Measurements from ENCODE around the gene HCN3. TPM values are rescaled to one million over a fixed set of nuclear protein-coding genes. Genes with fewer than 3 reads are reported as not detected.
A peak's percentile ranks its signal among the peaks of the same experiment; 100 is the strongest.

Gene HCN3
- total and polyA plus RNA-seq, 2 donors from 2014 or later: 3.3 to 4.5 TPM

DNA sequence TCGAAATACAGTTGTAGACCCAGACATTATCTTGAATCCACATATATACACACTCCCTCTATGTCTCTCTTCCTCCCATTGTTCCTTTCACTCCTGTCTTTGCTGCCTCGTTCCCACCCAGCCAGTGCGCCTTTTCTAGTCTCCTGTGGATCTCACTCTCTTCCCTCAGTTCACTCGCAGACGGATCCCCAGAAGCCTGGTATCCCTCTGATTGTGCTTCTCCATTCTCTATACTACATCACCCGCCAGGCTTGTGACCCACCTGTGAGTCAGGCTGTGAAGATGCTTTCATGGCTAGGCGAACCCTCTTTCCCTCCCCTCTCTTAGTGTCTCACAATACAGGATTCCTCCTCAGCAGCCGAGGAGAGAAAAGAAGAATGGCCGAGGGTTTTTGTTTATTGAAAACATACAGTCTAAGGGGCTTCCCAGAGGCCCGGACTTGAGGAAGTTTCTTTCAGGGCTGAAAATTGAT, 1.5 kb downstream of the HCN3 start:
- intact Hi-C loops (cut with DNase I): no loop called here
- Histone ChIP-seq H3K27ac (ENCODE audit: low read depth in 2 of 2, low read length in 2 of 2) (no peak overlapping the region), H3K4me1 (ENCODE audit: control insufficient read depth in 2 of 3, insufficient read depth in 2 of 3, low read depth in 1 of 3, low read length in 3 of 3) (peaks cover 0 to 9% (median 0%) of the 10 kb centered on the region in 3 donors), H3K27me3 (ENCODE audit: control insufficient read depth, insufficient read depth, low read length) (no peaks in the 10 kb centered on the region), H3K9ac (ENCODE audit: low read length in 3 of 3) (no peak overlapping the region), H3K4me3 (ENCODE audit: low read length in 3 of 3) (peak overlapping the region in 2 of 3 donors; percentile 38 to 69), H3K9me3 (ENCODE audit: control insufficient read depth in 2 of 3, insufficient read depth in 1 of 3, low read length in 3 of 3) (no peaks in the 10 kb centered on the region), H3K36me3 (ENCODE audit: control insufficient read depth in 2 of 3, insufficient read depth in 3 of 3, low read length in 3 of 3) (no peaks in the 10 kb centered on the region)
- TF ChIP-seq, protein P1, sequence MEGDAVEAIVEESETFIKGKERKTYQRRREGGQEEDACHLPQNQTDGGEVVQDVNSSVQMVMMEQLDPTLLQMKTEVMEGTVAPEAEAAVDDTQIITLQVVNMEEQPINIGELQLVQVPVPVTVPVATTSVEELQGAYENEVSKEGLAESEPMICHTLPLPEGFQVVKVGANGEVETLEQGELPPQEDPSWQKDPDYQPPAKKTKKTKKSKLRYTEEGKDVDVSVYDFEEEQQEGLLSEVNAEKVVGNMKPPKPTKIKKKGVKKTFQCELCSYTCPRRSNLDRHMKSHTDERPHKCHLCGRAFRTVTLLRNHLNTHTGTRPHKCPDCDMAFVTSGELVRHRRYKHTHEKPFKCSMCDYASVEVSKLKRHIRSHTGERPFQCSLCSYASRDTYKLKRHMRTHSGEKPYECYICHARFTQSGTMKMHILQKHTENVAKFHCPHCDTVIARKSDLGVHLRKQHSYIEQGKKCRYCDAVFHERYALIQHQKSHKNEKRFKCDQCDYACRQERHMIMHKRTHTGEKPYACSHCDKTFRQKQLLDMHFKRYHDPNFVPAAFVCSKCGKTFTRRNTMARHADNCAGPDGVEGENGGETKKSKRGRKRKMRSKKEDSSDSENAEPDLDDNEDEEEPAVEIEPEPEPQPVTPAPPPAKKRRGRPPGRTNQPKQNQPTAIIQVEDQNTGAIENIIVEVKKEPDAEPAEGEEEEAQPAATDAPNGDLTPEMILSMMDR (IDR thresholded peaks at IDR 0.05; ENCODE audit: borderline replicate concordance, extremely low read depth, insufficient read depth): no peak
- FAIRE-seq: no peak
- no peak for DNase-seq

DNA sequence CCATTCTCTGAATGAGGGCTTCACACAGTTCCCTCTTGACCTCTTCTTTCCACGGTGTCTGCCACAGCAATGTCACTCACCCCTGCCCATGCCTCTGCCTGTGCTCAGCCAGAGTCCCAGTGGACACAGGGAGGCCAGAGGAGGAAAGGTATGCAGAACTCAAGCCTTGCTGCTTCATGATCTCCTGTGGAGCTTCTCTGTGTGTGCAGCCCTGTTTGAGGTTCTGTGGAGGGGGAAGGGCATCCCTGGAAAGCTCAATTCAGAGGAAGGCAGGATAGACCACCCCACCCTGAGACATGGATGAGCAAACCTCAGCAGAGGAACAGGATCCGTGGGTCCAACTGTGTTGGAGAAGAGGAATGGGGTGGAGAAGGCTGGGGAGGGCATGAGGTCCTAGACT, 2.0 kb downstream of the HCN3 start:
- no peaks in the 10 kb centered on the region for H3K9me3 ChIP-seq (ENCODE audit: control insufficient read depth in 2 of 3, insufficient read depth in 1 of 3, low read length in 3 of 3)
- intact Hi-C loops (cut with DNase I): no loop called here
- no peak overlapping the region for H3K4me3 ChIP-seq (ENCODE audit: low read length in 3 of 3)
- TF ChIP-seq, protein P1 (IDR thresholded peaks at IDR 0.05; ENCODE audit: borderline replicate concordance, extremely low read depth, insufficient read depth): no peak
- DNase-seq: no peak
- H3K4me1 ChIP-seq (ENCODE audit: control insufficient read depth in 2 of 3, insufficient read depth in 2 of 3, low read depth in 1 of 3, low read length in 3 of 3): peaks cover 0 to 9% (median 0%) of the 10 kb centered on the region in 3 donors
- no peak overlapping the region for H3K9ac ChIP-seq (ENCODE audit: low read length in 3 of 3)
- no peak for FAIRE-seq
- no peaks in the 10 kb centered on the region for H3K27me3 ChIP-seq (ENCODE audit: control insufficient read depth, insufficient read depth, low read length)
- H3K27ac ChIP-seq (ENCODE audit: low read depth in 2 of 2, low read length in 2 of 2): no peak overlapping the region
- no peaks in the 10 kb centered on the region for H3K36me3 ChIP-seq (ENCODE audit: control insufficient read depth in 2 of 3, insufficient read depth in 3 of 3, low read length in 3 of 3)

DNA sequence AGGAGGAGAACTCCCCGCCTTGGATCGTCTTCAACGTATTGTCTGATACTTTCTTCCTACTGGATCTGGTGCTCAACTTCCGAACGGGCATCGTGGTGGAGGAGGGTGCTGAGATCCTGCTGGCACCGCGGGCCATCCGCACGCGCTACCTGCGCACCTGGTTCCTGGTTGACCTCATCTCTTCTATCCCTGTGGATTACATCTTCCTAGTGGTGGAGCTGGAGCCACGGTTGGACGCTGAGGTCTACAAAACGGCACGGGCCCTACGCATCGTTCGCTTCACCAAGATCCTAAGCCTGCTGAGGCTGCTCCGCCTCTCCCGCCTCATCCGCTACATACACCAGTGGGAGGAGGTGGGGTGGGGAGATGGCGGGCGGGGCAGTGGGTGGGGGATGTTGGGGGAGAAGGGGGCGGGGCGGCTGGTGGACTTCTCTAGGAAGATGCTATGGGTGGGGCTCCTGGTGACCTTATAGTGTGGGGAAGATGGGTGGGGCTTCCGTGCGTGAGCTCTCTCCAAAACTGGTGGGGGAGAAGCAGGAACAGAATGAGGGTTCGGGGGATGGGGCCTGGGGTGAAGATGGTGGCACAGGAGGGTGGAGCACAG, 5.3 kb downstream of the HCN3 start:
- TF ChIP-seq, protein P1 (IDR thresholded peaks at IDR 0.05; ENCODE audit: borderline replicate concordance, extremely low read depth, insufficient read depth): no peak
- Histone ChIP-seq H3K4me1 (ENCODE audit: control insufficient read depth in 2 of 3, insufficient read depth in 2 of 3, low read depth in 1 of 3, low read length in 3 of 3) (peaks cover 0 to 9% (median 0%) of the 10 kb centered on the region in 3 donors), H3K9ac (ENCODE audit: low read length in 3 of 3) (no peak overlapping the region), H3K4me3 (ENCODE audit: low read length in 3 of 3) (no peak overlapping the region), H3K27ac (ENCODE audit: low read depth in 2 of 2, low read length in 2 of 2) (no peak overlapping the region), H3K36me3 (ENCODE audit: control insufficient read depth in 2 of 3, insufficient read depth in 3 of 3, low read length in 3 of 3) (no peaks in the 10 kb centered on the region), H3K27me3 (ENCODE audit: control insufficient read depth, insufficient read depth, low read length) (no peaks in the 10 kb centered on the region), H3K9me3 (ENCODE audit: control insufficient read depth in 2 of 3, insufficient read depth in 1 of 3, low read length in 3 of 3) (no peaks in the 10 kb centered on the region)
- intact Hi-C loops (cut with DNase I): no loop called here
- DNase-seq (no peak), FAIRE-seq (no peak)

DNA sequence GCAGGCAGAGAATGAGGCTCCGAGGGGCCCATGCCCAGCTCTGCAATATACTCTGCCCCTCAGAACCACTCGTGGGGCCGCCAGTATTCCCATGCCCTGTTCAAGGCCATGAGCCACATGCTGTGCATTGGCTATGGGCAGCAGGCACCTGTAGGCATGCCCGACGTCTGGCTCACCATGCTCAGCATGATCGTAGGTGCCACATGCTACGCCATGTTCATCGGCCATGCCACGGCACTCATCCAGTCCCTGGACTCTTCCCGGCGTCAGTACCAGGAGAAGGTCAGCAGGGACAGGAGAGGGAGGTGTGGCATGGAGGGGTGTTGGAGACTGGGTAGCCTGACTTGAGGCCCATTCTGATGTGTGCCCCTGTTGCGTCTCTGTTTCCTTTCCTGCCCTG, 7.2 kb downstream of the HCN3 start:
- no peak overlapping the region for H3K4me3 ChIP-seq (ENCODE audit: low read length in 3 of 3)
- no peaks in the 10 kb centered on the region for H3K9me3 ChIP-seq (ENCODE audit: control insufficient read depth in 2 of 3, insufficient read depth in 1 of 3, low read length in 3 of 3)
- H3K36me3 ChIP-seq (ENCODE audit: control insufficient read depth in 2 of 3, insufficient read depth in 3 of 3, low read length in 3 of 3): no peaks in the 10 kb centered on the region
- DNase-seq (no peak), FAIRE-seq (no peak)
- H3K4me1 ChIP-seq (ENCODE audit: control insufficient read depth in 2 of 3, insufficient read depth in 2 of 3, low read depth in 1 of 3, low read length in 3 of 3): no peaks in the 10 kb centered on the region
- intact Hi-C loops (cut with DNase I): no loop called here
- H3K9ac ChIP-seq (ENCODE audit: low read length in 3 of 3): no peak overlapping the region
- TF ChIP-seq, protein P1 (IDR thresholded peaks at IDR 0.05; ENCODE audit: borderline replicate concordance, extremely low read depth, insufficient read depth): no peak
- H3K27ac ChIP-seq (ENCODE audit: low read depth in 2 of 2, low read length in 2 of 2): no peak overlapping the region
- H3K27me3 ChIP-seq (ENCODE audit: control insufficient read depth, insufficient read depth, low read length): no peaks in the 10 kb centered on the region
